K562 (cell line): Measurements from ENCODE around the gene BTBD1. TPM values are rescaled to one million over a fixed set of nuclear protein-coding genes. Genes with fewer than 3 reads are reported as not detected.

Experiments used
- ATAC-seq: fragments of 200-7000 bp; cut with Tn5 transposase; 3 replicates; pipeline ENCODE4 v1.9.1; 2020; ENCODE audit warnings: moderate library complexity
- BruUV-seq: library from RNA; stranded (reverse); fragments of 400-500 nt; replicated peaks from 2 replicates; lab custom pipeline; 2021; lab: Mats Ljungman, UMichigan
- CTCF ChIA-PET: fragments of 300-600 bp; formaldehyde crosslinking; extraction: SDS; loops from one replicate; lab custom pipeline; 2021; ENCODE audit warnings: low intra/inter-chr PET ratio; lab: Yijun Ruan, JAX
- POLR2A ChIA-PET: fragments of 300-600, 350-650 bp; sonication (Branson Sonifier 250); formaldehyde crosslinking; extraction: SDS; loops from one replicate; lab custom pipeline; 2021; ENCODE audit warnings: antibody characterized with exemption, inconsistent platforms; lab: Yijun Ruan, JAX
- DNase-seq, 4 experiments: peaks; one replicate each; pipeline versions ENCODE4 v3.0.0 to v3.0.0-alpha.2; 2011 to 2018; ENCODE audit warnings: low spot score in 3 of 4, mixed read lengths in 3 of 4; ENCODE audit errors: extremely low read depth in 1 of 4
- FAIRE-seq: peaks from 2 replicates; lab custom pipeline; 2011; peaks lifted over from hg19 to GRCh38; lab: Jason Lieb, UNC
- H2AFZ ChIP-seq: 2 replicates; pipeline ENCODE4 v1.6.0; 2011; ENCODE audit warnings: low read depth, low read length, control low read depth, inconsistent platforms
- H3K27ac ChIP-seq: fragments of 200-600 bp; 3 replicates; pipeline ENCODE4 v1.8.0; 2011; ENCODE audit warnings: low read depth, mild to moderate bottlenecking, control low read depth, inconsistent platforms, low read length, moderate library complexity, mixed read lengths; ENCODE audit errors: extremely low read depth
- H3K27me3 ChIP-seq, 2 experiments: fragments of 300-600 bp in 1 of 2; 2 replicates in 1 of 2; 3 replicates in 1 of 2; pipeline versions ENCODE4 v1.6.0 to v1.8.0; 2011; ENCODE audit warnings: inconsistent platforms in 2 of 2, low read length in 2 of 2, mild to moderate bottlenecking in 1 of 2, mixed read lengths in 1 of 2, moderate library complexity in 1 of 2; ENCODE audit not compliant: control insufficient read depth in 2 of 2, insufficient read depth in 2 of 2
- H3K36me3 ChIP-seq: fragments of 300-600 bp; 3 replicates; pipeline ENCODE4 v1.8.0; 2011; ENCODE audit warnings: mild to moderate bottlenecking, low read length, inconsistent platforms; ENCODE audit not compliant: control insufficient read depth, insufficient read depth
- H3K4me1 ChIP-seq, 2 experiments: fragments of 200-600 bp in 1 of 2; replicated peaks in 1 of 2; 2 replicates in 1 of 2; 3 replicates in 1 of 2; pipeline versions ENCODE4 v1.5.1 to v1.8.0; 2011; ENCODE audit warnings: inconsistent platforms in 2 of 2, low read length in 2 of 2, mild to moderate bottlenecking in 1 of 2, mixed read lengths in 1 of 2, moderate library complexity in 1 of 2; ENCODE audit not compliant: control insufficient read depth in 2 of 2, insufficient read depth in 2 of 2
- H3K4me2 ChIP-seq: 2 replicates; pipeline ENCODE4 v1.6.1; 2011; ENCODE audit warnings: low read length, control low read depth, inconsistent platforms, mixed read lengths; ENCODE audit not compliant: insufficient read depth
- H3K4me3 ChIP-seq: fragments of 200-600 bp; sonication (generic), shearing (Covaris generic); 2 replicates; pipeline ENCODE4 v1.5.1; 2016; ENCODE audit warnings: control low read depth, inconsistent platforms
- H3K79me2 ChIP-seq: fragments of 200-600 bp; 3 replicates; pipeline ENCODE4 v1.8.0; 2011; ENCODE audit warnings: low read length, inconsistent platforms; ENCODE audit not compliant: control insufficient read depth, insufficient read depth
- H3K9ac ChIP-seq, 2 experiments: 2 replicates each; pipeline versions ENCODE4 v1.6.0 to v1.6.1; 2011; ENCODE audit warnings: low read depth in 2 of 2, low read length in 2 of 2, control low read depth in 1 of 2, inconsistent platforms in 1 of 2, mild to moderate bottlenecking in 1 of 2, mixed read lengths in 1 of 2; ENCODE audit not compliant: insufficient read depth in 1 of 2
- H3K9me1 ChIP-seq: one replicate; pipeline ENCODE4 v1.6.0; 2011; ENCODE audit warnings: inconsistent platforms, mild to moderate bottlenecking, low read length, moderate library complexity; ENCODE audit not compliant: control insufficient read depth, insufficient read depth
- H3K9me3 ChIP-seq: replicated peaks from 2 replicates; pipeline ENCODE4 v1.5.1; 2011; ENCODE audit warnings: low read depth, low read length, inconsistent platforms; ENCODE audit not compliant: control insufficient read depth, insufficient read depth
- H4K20me1 ChIP-seq: replicated peaks from 2 replicates; pipeline ENCODE4 v1.6.1; 2011; ENCODE audit warnings: low read length, inconsistent platforms, mixed read lengths; ENCODE audit not compliant: control insufficient read depth, insufficient read depth
- ARNT ChIP-seq, 2 experiments: fragments of 450-650 bp; IDR thresholded peaks; 2 replicates each; pipeline ENCODE4 v1.6.1; 2016; ENCODE audit warnings: mild to moderate bottlenecking in 1 of 2
- EZH2 ChIP-seq: IDR thresholded peaks from 2 replicates; pipeline ENCODE4 v1.6.1; 2012; ENCODE audit warnings: low read depth, mild to moderate bottlenecking, inconsistent platforms, low read length, borderline replicate concordance
- GABPB2 ChIP-seq: fragments of 250-450 bp; sonication (Bioruptor Pico); conservative IDR thresholded peaks from 2 replicates; pipeline ENCODE4 v1.5.1; 2021; ENCODE audit warnings: mild to moderate bottlenecking
- HMG20A ChIP-seq: fragments of 450-650 bp; formaldehyde crosslinking; conservative IDR thresholded peaks from 2 replicates; pipeline ENCODE4 v1.4.0; 2020; ENCODE audit warnings: mild to moderate bottlenecking, mixed read lengths
- MAX ChIP-seq: sonication (generic); formaldehyde crosslinking; IDR thresholded peaks from 2 replicates; pipeline ENCODE4 v1.9.0; 2022; ENCODE audit warnings: mild to moderate bottlenecking, missing genetic modification reagents
- MEIS2 ChIP-seq: fragments of 450-650 bp; IDR thresholded peaks from 2 replicates; pipeline ENCODE4 v1.6.1; 2014; ENCODE audit warnings: mild to moderate bottlenecking; ENCODE audit not compliant: partially characterized antibody
- NR2C1 ChIP-seq, 2 experiments: fragments of 450-650 bp; IDR thresholded peaks; 2 replicates each; pipeline ENCODE4 v1.6.1; 2017; ENCODE audit warnings: mild to moderate bottlenecking in 2 of 2, antibody characterized with exemption in 1 of 2, inconsistent platforms in 1 of 2, missing compliant biosample characterization in 1 of 2, missing genetic modification characterization in 1 of 2
- PHB ChIP-seq: fragments of 250-450 bp; sonication (Bioruptor Pico); IDR thresholded peaks from 2 replicates; pipeline ENCODE4 v1.5.0; 2021
- SP2 ChIP-seq: IDR thresholded peaks from 2 replicates; pipeline ENCODE4 v1.6.1; 2011; ENCODE audit warnings: mild to moderate bottlenecking, low read depth, low read length, moderate library complexity; ENCODE audit not compliant: poor library complexity, severe bottlenecking; ENCODE audit errors: extremely low read depth
- TARDBP ChIP-seq: fragments of 450-650 bp; IDR thresholded peaks from 2 replicates; pipeline ENCODE4 v1.6.1; 2016
- ZBTB2 ChIP-seq: fragments of 450-650 bp; IDR thresholded peaks from 2 replicates; pipeline ENCODE4 v1.6.1; 2016; ENCODE audit warnings: antibody characterized with exemption
- ZBTB33 ChIP-seq: sonication (generic); formaldehyde crosslinking; IDR thresholded peaks from 2 replicates; pipeline ENCODE4 v1.8.1; 2023; ENCODE audit warnings: mild to moderate bottlenecking, missing genetic modification reagents
- ZFX ChIP-seq: sonication (generic); formaldehyde crosslinking; IDR thresholded peaks from 2 replicates; pipeline ENCODE4 v1.8.0; 2022; ENCODE audit warnings: mild to moderate bottlenecking, missing genetic modification reagents, moderate library complexity
- ZNF140 ChIP-seq: fragments of 250-450 bp; sonication (Bioruptor Pico); IDR thresholded peaks from 2 replicates; pipeline ENCODE4 v1.8.0; 2021; ENCODE audit warnings: moderate library complexity, mild to moderate bottlenecking, inconsistent platforms
- ZNF324 ChIP-seq: fragments of 250-450 bp; sonication (Bioruptor Pico); IDR thresholded peaks from 2 replicates; pipeline ENCODE4 v1.4.0; 2020; ENCODE audit warnings: mild to moderate bottlenecking
- ZNF778 ChIP-seq: fragments of 450-650 bp; formaldehyde crosslinking; IDR thresholded peaks from 2 replicates; pipeline ENCODE4 v1.4.0; 2020; ENCODE audit warnings: mild to moderate bottlenecking, moderate library complexity
- WGBS: fragments of 100-300 bp; shearing (Covaris generic); methylation state at CpG from one replicate; pipeline ENCODE4 v1.1.6; 2016; ENCODE audit warnings: low coverage, mixed read lengths; ENCODE audit not compliant: insufficient coverage; ENCODE audit errors: missing lambda C conversion rate; 5-methylcytosine and 5-hydroxymethylcytosine counted together
- in situ Hi-C: fragments of 300-500 bp; cut with MboI; formaldehyde crosslinking; loops from 4 replicates; pipeline ENCODE4 v1.15.0; 2018; ENCODE audit warnings: inconsistent platforms, mixed read lengths
- intact Hi-C: fragments of 100-400 bp; cut with micrococcal nuclease; formaldehyde crosslinking; loops from 2 replicates; pipeline ENCODE4 v1.14.2; 2022
- polyA plus RNA-seq, 8 experiments: library from polyadenylated mRNA; depleted of rRNA in 4 of 8; stranded (reverse) in 5 of 8; unstranded in 3 of 8; fragments of >200 nt; fragmentation: Nextera tagmentation in 2 of 8; fragmentation: Illumina TruSeq in 1 of 8; extraction: Ambion mirVana in 2 of 8; extraction: Trizol in 1 of 8; gene quantifications; 2 replicates each; pipeline versions ENCODE4 v1.2.1 to v1.2.3, GENCODE V29; 2011 to 2014; ENCODE audit warnings: inconsistent platforms in 1 of 8, missing spikeins in 1 of 8
- total RNA-seq, 7 experiments: library from RNA; depleted of rRNA in 6 of 7; stranded (reverse); fragments of >200 nt in 6 of 7; fragmentation: Illumina TruSeq in 2 of 7; extraction: Trizol in 2 of 7; gene quantifications; 2 replicates each; pipeline versions ENCODE4 v1.2.1 to v1.2.3, GENCODE V29; 2011 to 2021; ENCODE audit warnings: low replicate concordance in 1 of 7
- TF ChIP-seq, protein P1 (sequence below), 2 experiments: fragments of 450-650 bp; IDR thresholded peaks; 2 replicates each; pipeline ENCODE4 v1.6.1; 2016

Gene BTBD1
- total and polyA plus RNA-seq, 9 of the 15 experiments (the other 6 are each of a cell fraction or from before 2014, with no cell fraction given): 19.4 to 106 (median 90.4) TPM

GRCh38 chr15:83068054-83068453 lies 1.0 kb upstream of the BTBD1 start (continued):
- TF ChIP-seq GABPB2 (CRISPR knock-in tag) (no peak), PHB (no peak)

- FAIRE-seq (no peak), ATAC-seq (no peak), DNase-seq (no peak)
- peaks cover 7% of the 10 kb centered on the region; the same call in 1 of the 2 replicates for H3K9me3 ChIP-seq
- CTCF ChIA-PET: no interaction called here
- H2AFZ ChIP-seq: peak overlapping the region; percentile 94
- peak overlapping the region; percentile 93 to 99 for H3K9ac ChIP-seq
- no peaks in the 10 kb centered on the region for H3K9me1 ChIP-seq
- H3K4me1 ChIP-seq: peaks cover 9 to 23% of the 10 kb centered on the region in 2 experiments
- TSS peak; percentile 83 for BruUV-seq
- peak overlapping the region; percentile 92 for H3K27ac ChIP-seq
- H4K20me1 ChIP-seq: peaks cover 21% of the 10 kb centered on the region; the same call in 1 of the 2 replicates
- in situ Hi-C loops (no loop called here), intact Hi-C loops (loop anchor here (2.0 to 5.0 kb wide), 3 partner anchors 41 to 140 kb away; partner anchors contain the start of genes C15orf40 and HDGFL3)
- no peaks in the 10 kb centered on the region for H3K27me3 ChIP-seq
- peaks cover 26% of the 10 kb centered on the region for H3K36me3 ChIP-seq
- no peak for TF ChIP-seq MEIS2
- TF ChIP-seq, protein P1, sequence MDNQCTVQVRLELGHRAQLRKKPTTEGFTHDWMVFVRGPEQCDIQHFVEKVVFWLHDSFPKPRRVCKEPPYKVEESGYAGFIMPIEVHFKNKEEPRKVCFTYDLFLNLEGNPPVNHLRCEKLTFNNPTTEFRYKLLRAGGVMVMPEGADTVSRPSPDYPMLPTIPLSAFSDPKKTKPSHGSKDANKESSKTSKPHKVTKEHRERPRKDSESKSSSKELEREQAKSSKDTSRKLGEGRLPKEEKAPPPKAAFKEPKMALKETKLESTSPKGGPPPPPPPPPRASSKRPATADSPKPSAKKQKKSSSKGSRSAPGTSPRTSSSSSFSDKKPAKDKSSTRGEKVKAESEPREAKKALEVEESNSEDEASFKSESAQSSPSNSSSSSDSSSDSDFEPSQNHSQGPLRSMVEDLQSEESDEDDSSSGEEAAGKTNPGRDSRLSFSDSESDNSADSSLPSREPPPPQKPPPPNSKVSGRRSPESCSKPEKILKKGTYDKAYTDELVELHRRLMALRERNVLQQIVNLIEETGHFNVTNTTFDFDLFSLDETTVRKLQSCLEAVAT (IDR thresholded peaks at IDR 0.05): 0 out of 4 replicates have a peak, but pooled peaks of 1 of the 2 experiments have one; percentile 38
- TF ChIP-seq HMG20A (CRISPR knock-in tag): no peak
- TF ChIP-seq ARNT (IDR thresholded peaks at IDR 0.05): peak in 1 of 2 experiments; percentile 22; a peak in 1 of 4 replicates
- TF ChIP-seq ZBTB33 (CRISPR knock-in tag): 0 out of 2 replicates have a peak, but pooled peaks have one; percentile 18
- TF ChIP-seq TARDBP: no peak
- TF ChIP-seq EZH2: no peak
- no peak for TF ChIP-seq MAX (CRISPR knock-in tag)
- no peak for TF ChIP-seq ZNF778 (CRISPR knock-in tag)
- peak; percentile 43; the same call in 1 of the 2 replicates for TF ChIP-seq ZBTB2
- TF ChIP-seq NR2C1 (IDR thresholded peaks at IDR 0.05): no peak
- TF ChIP-seq NR2C1 (tag; IDR thresholded peaks at IDR 0.05): peak; percentile 7; the same call in 1 of the 2 replicates
- no peak for TF ChIP-seq SP2
- peak; percentile 49; the same call in 1 of the 2 replicates for TF ChIP-seq ZFX
- TF ChIP-seq ZNF324: no peak
- TF ChIP-seq ZNF140 (CRISPR knock-in tag): no peak
- TF ChIP-seq, all 486 proteins: peak for 6
- POLR2A ChIA-PET: interaction anchor here (0.6 to 2.1 kb wide), 9 partner anchors 10 to 145 kb away, joined by 3 to 15 read pairs (median 5); no protein-coding TSS in a partner anchor
- Histone ChIP-seq H3K79me2 (peaks cover 45% of the 10 kb centered on the region), H3K4me3 (peak overlapping the region; percentile 90), H3K4me2 (peak overlapping the region; percentile 91)
- 71% methylated on average over 11 of the region's 12 CpGs for WGBS
Measured at GRCh38 chr15:83067638-83067962, 548 bp upstream of the BTBD1 start.
